Activated B cell treated with CpG ODN at 0.5 μM for 24 hours (primary cell): Measurements from ENCODE around the gene SIRT7. TPM values are rescaled to one million over a fixed set of nuclear protein-coding genes. Genes with fewer than 3 reads are reported as not detected.

ENCODE experiments used
- ATAC-seq: fragments of 200-7000 bp; cut with Tn5 transposase; one replicate; pipeline ENCODE4 v1.10.0; 2021; ENCODE audit warnings: low read depth, mild to moderate bottlenecking, moderate library complexity
- CTCF ChIA-PET: fragments of 350-600 bp; sonication (Branson Sonifier 250); formaldehyde crosslinking; loops from one replicate; lab custom pipeline; 2021; ENCODE audit warnings: antibody characterized with exemption; lab: Charles Lee
- POLR2A ChIA-PET: fragments of 350-600 bp; sonication (Branson Sonifier 250); formaldehyde crosslinking; loops from one replicate; lab custom pipeline; 2021; ENCODE audit warnings: antibody characterized with exemption; lab: Charles Lee
- DNase-seq: peaks from one replicate; pipeline ENCODE4 v3.0.0; 2022
- H3K27ac Mint-ChIP-seq: one replicate; pipeline ENCODE4 v1.8.0; 2020; ENCODE audit warnings: mixed read lengths
- H3K27me3 Mint-ChIP-seq: one replicate; pipeline ENCODE4 v1.8.0; 2021; ENCODE audit warnings: mixed read lengths
- H3K36me3 Mint-ChIP-seq: one replicate; pipeline ENCODE4 v1.8.0; 2021; ENCODE audit warnings: low read depth, mixed read lengths
- H3K4me1 Mint-ChIP-seq: one replicate; pipeline ENCODE4 v1.8.0; 2021; ENCODE audit warnings: mixed read lengths
- H3K4me3 Mint-ChIP-seq: one replicate; pipeline ENCODE4 v1.8.0; 2020; ENCODE audit warnings: mild to moderate bottlenecking, mixed read lengths
- H3K9me3 Mint-ChIP-seq: one replicate; pipeline ENCODE4 v1.8.0; 2020; ENCODE audit warnings: mixed read lengths
- CTCF ChIP-seq: fragments of 200-600 bp; IDR thresholded peaks from one replicate; pipeline ENCODE4 v1.8.0; 2022; ENCODE audit warnings: antibody characterized with exemption, mild to moderate bottlenecking
- intact Hi-C: fragments of 100-400 bp; cut with micrococcal nuclease; formaldehyde crosslinking; loops from one replicate; pipeline ENCODE4 v1.15.1; 2024
- total RNA-seq: library from RNA; stranded (reverse); gene quantifications from 2 replicates; pipeline ENCODE4 v1.2.3, GENCODE V29; 2022

The SIRT7 gene
- total RNA-seq, 1 donor from 2014 or later: 66.4 TPM

GRCh38 chr17:81908793-81909192, 9.2 kb downstream of the SIRT7 start:
- no peak for ATAC-seq
- POLR2A ChIA-PET: interaction anchor here (1.9 kb wide), 1 partner anchor 17 kb away, joined by 6 read pairs; the partner anchor contains the start of gene ANAPC11

GRCh38 chr17:81907219-81908145, 10.5 kb downstream of the SIRT7 start:
- ChIA-PET POLR2A (no interaction called here), CTCF (no interaction called here)

More at GRCh38 chr17:81908793-81909192, 9.2 kb downstream of the SIRT7 start:
- intact Hi-C loops: no loop called here
- no peaks in the 10 kb centered on the region for H3K9me3 Mint-ChIP-seq
- DNase-seq: no peak
- no peak overlapping the region for H3K27ac Mint-ChIP-seq
- peaks cover 9% of the 10 kb centered on the region for H3K4me1 Mint-ChIP-seq
- CTCF ChIA-PET: no interaction called here
- peaks cover 41% of the 10 kb centered on the region for H3K36me3 Mint-ChIP-seq
- TF ChIP-seq CTCF: no peak
- no peaks in the 10 kb centered on the region for H3K27me3 Mint-ChIP-seq
- no peak overlapping the region for H3K4me3 Mint-ChIP-seq

GRCh38 chr17:81906476-81907218, 11.3 kb downstream of the SIRT7 start:
- ChIA-PET POLR2A (no interaction called here), CTCF (no interaction called here)
- Mint-ChIP-seq H3K4me1 (peaks cover 7% of the 10 kb centered on the region), H3K4me3 (no peak overlapping the region), H3K9me3 (no peaks in the 10 kb centered on the region), H3K27ac (no peak overlapping the region), H3K36me3 (peaks cover 19% of the 10 kb centered on the region), H3K27me3 (no peaks in the 10 kb centered on the region)
- no peak for TF ChIP-seq CTCF
- no peak for DNase-seq
- intact Hi-C loops: no loop called here
- ATAC-seq: no peak

More at GRCh38 chr17:81907219-81908145, 10.5 kb downstream of the SIRT7 start:
- Mint-ChIP-seq H3K27ac (no peak overlapping the region), H3K4me3 (no peak overlapping the region), H3K9me3 (no peaks in the 10 kb centered on the region), H3K27me3 (no peaks in the 10 kb centered on the region), H3K4me1 (peaks cover 9% of the 10 kb centered on the region), H3K36me3 (peaks cover 28% of the 10 kb centered on the region)
- ATAC-seq (no peak), DNase-seq (no peak)
- intact Hi-C loops: no loop called here
- TF ChIP-seq CTCF: no peak

GRCh38 chr17:81905993-81906392, 12.0 kb downstream of the SIRT7 start:
- intact Hi-C loops: no loop called here
- DNase-seq (no peak), ATAC-seq (no peak)
- H3K36me3 Mint-ChIP-seq: peaks cover 22% of the 10 kb centered on the region
- POLR2A ChIA-PET: no interaction called here
- peaks cover 4% of the 10 kb centered on the region for H3K27me3 Mint-ChIP-seq
- CTCF ChIA-PET: no interaction called here
- no peak overlapping the region for H3K27ac Mint-ChIP-seq
- H3K4me3 Mint-ChIP-seq: no peak overlapping the region
- no peak for TF ChIP-seq CTCF
- H3K4me1 Mint-ChIP-seq: peaks cover 8% of the 10 kb centered on the region
- no peaks in the 10 kb centered on the region for H3K9me3 Mint-ChIP-seq

GRCh38 chr17:81905424-81905875, 12.5 kb downstream of the SIRT7 start:
- H3K27ac Mint-ChIP-seq: no peak overlapping the region
- ATAC-seq (no peak), DNase-seq (no peak)
- no peaks in the 10 kb centered on the region for H3K9me3 Mint-ChIP-seq
- POLR2A ChIA-PET: no interaction called here
- intact Hi-C loops: no loop called here
- TF ChIP-seq CTCF: no peak
- H3K4me1 Mint-ChIP-seq: peaks cover 8% of the 10 kb centered on the region
- peaks cover 22% of the 10 kb centered on the region for H3K36me3 Mint-ChIP-seq
- peaks cover 8% of the 10 kb centered on the region for H3K27me3 Mint-ChIP-seq
- H3K4me3 Mint-ChIP-seq: no peak overlapping the region
- CTCF ChIA-PET: no interaction called here
